NCI-H1105 treated with DMSO at 0.1 percent for 48 hours (cell line): ENCODE results near the gene PPME1.

ENCODE experiments used
- DNase-seq: peaks from one replicate; lab custom pipeline; 2025; lab: John Stamatoyannopoulos, UW

Gene PPME1

GRCh38 chr11:74232311-74232950 is 61.3 kb downstream of the PPME1 start:
- no peak for DNase-seq

- DNase-seq, result no peak
These were observed 62.6 kb downstream of the PPME1 start for GRCh38 chr11:74233683-74234082.

- DNase-seq, result no peak
These were observed 64.0 kb downstream of the PPME1 start for GRCh38 chr11:74235121-74235520.

- no peak for DNase-seq
These were observed 66.5 kb downstream of the PPME1 start for GRCh38 chr11:74237541-74237940.

- no peak for DNase-seq
These were observed 67.2 kb downstream of the PPME1 start for GRCh38 chr11:74238243-74238642.

GRCh38 chr11:74248469-74248868 is 77.4 kb downstream of the PPME1 start:
- DNase-seq, result no peak

GRCh38 chr11:74249496-74249895 is 78.4 kb downstream of the PPME1 start:
- DNase-seq, result no peak

GRCh38 chr11:74253361-74253760 is 82.3 kb downstream of the PPME1 start:
- no peak for DNase-seq

GRCh38 chr11:74255741-74256375 is 84.8 kb downstream of the PPME1 start:
- DNase-seq, result peak; percentile 62

GRCh38 chr11:74256378-74257133 is 85.5 kb downstream of the PPME1 start:
- no peak for DNase-seq

- no peak for DNase-seq
These were observed 87.0 kb downstream of the PPME1 start for GRCh38 chr11:74257959-74258553.

GRCh38 chr11:74262725-74263124 is 91.6 kb downstream of the PPME1 start:
- no peak for DNase-seq

GRCh38 chr11:74265256-74265655 is 94.2 kb downstream of the PPME1 start:
- DNase-seq, result no peak

GRCh38 chr11:74267014-74267413 is 95.9 kb downstream of the PPME1 start:
- no peak for DNase-seq

- DNase-seq, result no peak
These were observed 97.4 kb downstream of the PPME1 start for GRCh38 chr11:74268456-74268855.

- DNase-seq, result no peak
These were observed 98.2 kb downstream of the PPME1 start for GRCh38 chr11:74269161-74269811.

GRCh38 chr11:74272276-74272675 is 101.2 kb downstream of the PPME1 start:
- no peak for DNase-seq

GRCh38 chr11:74276581-74276980 is 105.5 kb downstream of the PPME1 start:
- no peak for DNase-seq

GRCh38 chr11:74278103-74278502 is 107.0 kb downstream of the PPME1 start:
- no peak for DNase-seq

GRCh38 chr11:74278721-74279161 is 107.7 kb downstream of the PPME1 start:
- DNase-seq, result no peak

- no peak for DNase-seq
These were observed 108.2 kb downstream of the PPME1 start for GRCh38 chr11:74279256-74279655.

GRCh38 chr11:74280494-74280893 is 109.4 kb downstream of the PPME1 start:
- DNase-seq, result no peak
